Mucosa of descending colon (tissue), 3 donors: ENCODE measurements around the gene TXNDC11. TPM values are rescaled to one million over a fixed set of nuclear protein-coding genes. Genes with fewer than 3 reads are reported as not detected.

ENCODE experiments used
- ATAC-seq: fragments of 200-7000 bp; cut with Tn5 transposase; one replicate; pipeline ENCODE4 v1.9.1; 2020; ENCODE audit warnings: mild to moderate bottlenecking, moderate library complexity
- DNase-seq, 3 donors: peaks; one replicate each; pipeline ENCODE4 v3.0.0-alpha.2; 2020
- H3K36me3 ChIP-seq: fragments of 200-600 bp; one replicate; pipeline ENCODE4 v1.8.0; 2021; ENCODE audit warnings: low read depth, mild to moderate bottlenecking
- H3K4me1 ChIP-seq: fragments of 200-600 bp; one replicate; pipeline ENCODE4 v1.8.0; 2021; ENCODE audit warnings: low read depth, mild to moderate bottlenecking
- H3K4me3 ChIP-seq: fragments of 200-600 bp; one replicate; pipeline ENCODE4 v1.8.0; 2021; ENCODE audit warnings: mild to moderate bottlenecking
- H3K9me3 ChIP-seq: fragments of 200-600 bp; one replicate; pipeline ENCODE4 v1.8.0; 2021; ENCODE audit warnings: mild to moderate bottlenecking
- intact Hi-C, 2 donors: fragments of 100-400 bp; cut with DNase I in 1 of 2; cut with micrococcal nuclease in 1 of 2; formaldehyde crosslinking; loops; one replicate each; pipeline versions ENCODE4 v1.11.0 to v1.11.1; 2022; cut with DNase I, micrococcal nuclease
- total RNA-seq, 3 donors: library from RNA; stranded (reverse); fragmentation: NEBNext Ultra II Directional in 2 of 3; extraction: Animal tissue kit (Norgen Biotek cat#: 25700) in 2 of 3; gene quantifications; one replicate each; pipeline versions ENCODE4 v1.2.1 to v1.2.4, GENCODE V29; 2021 to 2023
- TF ChIP-seq, protein P1 (sequence below): fragments of 200-600 bp; IDR thresholded peaks from one replicate; pipeline ENCODE4 v1.8.0; 2022; ENCODE audit warnings: antibody characterized with exemption, mild to moderate bottlenecking
- donor health status: DM: no; HTN: no; CAD: no; lungs with moderate emphysema.
- donor health status: DM: no; HTN: no; CAD: no.
- donor health status: DM: no; HTN: yes; CAD: no.

The TXNDC11 gene
- total RNA-seq, 3 donors from 2014 or later: 52.3 to 71.9 (median 60.3) TPM

DNA sequence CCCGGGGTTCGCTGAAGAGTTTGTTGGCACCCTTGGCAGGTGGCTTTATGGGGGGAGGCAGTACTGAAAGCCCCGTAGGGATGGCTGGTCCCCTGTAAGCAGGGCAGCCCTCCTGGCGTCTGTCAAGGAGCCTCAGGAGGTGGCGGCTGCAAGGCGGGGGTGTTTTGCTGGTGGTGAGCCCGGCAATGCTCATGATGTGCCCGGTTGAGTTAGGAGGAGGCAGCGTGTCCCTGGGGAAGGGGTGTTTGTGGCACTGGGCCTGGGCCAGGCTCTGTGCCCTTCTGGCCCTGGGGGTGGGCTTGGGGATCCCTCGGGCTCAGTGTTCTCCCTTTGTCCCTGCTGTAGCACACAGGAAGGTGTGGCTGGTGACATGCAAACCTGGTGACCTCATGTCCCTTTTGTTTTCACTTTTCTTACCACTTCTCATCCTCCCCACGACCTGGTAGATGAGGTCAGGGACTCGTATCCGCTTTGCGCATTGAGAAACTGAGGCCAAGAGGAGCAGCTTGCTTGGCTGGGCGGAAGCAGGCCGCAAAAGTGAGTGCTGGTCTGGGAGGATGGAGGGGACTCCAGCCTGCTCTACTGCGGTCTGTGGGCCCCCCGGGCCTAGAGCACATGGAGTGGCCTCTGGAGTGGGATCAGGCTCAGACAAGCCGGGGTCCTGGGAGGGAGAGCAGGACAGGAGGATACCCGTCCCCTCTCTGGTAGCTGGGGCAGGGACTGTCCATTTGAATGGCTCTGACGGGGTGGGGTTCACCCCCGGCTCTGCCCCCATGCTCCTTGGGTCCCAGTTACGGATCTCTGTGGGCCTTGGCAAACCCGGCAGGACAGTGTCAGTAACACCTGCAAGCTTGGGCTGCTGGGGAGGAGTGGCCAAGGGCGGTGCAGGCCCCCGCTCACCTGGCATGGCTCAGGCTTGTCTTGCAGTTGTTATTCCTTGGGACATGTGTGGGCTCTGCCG lies 72.2 kb downstream of the TXNDC11 start:
- H3K4me1 ChIP-seq: peaks cover 17% of the 10 kb centered on the region
- intact Hi-C loops: no loop called here
- no peaks in the 10 kb centered on the region for H3K9me3 ChIP-seq
- DNase-seq: peak in 1 of 3 donors; percentile 44
- peak; percentile 14 for ATAC-seq
- H3K36me3 ChIP-seq: no peaks in the 10 kb centered on the region
- TF ChIP-seq, protein P1, sequence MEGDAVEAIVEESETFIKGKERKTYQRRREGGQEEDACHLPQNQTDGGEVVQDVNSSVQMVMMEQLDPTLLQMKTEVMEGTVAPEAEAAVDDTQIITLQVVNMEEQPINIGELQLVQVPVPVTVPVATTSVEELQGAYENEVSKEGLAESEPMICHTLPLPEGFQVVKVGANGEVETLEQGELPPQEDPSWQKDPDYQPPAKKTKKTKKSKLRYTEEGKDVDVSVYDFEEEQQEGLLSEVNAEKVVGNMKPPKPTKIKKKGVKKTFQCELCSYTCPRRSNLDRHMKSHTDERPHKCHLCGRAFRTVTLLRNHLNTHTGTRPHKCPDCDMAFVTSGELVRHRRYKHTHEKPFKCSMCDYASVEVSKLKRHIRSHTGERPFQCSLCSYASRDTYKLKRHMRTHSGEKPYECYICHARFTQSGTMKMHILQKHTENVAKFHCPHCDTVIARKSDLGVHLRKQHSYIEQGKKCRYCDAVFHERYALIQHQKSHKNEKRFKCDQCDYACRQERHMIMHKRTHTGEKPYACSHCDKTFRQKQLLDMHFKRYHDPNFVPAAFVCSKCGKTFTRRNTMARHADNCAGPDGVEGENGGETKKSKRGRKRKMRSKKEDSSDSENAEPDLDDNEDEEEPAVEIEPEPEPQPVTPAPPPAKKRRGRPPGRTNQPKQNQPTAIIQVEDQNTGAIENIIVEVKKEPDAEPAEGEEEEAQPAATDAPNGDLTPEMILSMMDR: no peak
- no peak overlapping the region for H3K4me3 ChIP-seq

DNA sequence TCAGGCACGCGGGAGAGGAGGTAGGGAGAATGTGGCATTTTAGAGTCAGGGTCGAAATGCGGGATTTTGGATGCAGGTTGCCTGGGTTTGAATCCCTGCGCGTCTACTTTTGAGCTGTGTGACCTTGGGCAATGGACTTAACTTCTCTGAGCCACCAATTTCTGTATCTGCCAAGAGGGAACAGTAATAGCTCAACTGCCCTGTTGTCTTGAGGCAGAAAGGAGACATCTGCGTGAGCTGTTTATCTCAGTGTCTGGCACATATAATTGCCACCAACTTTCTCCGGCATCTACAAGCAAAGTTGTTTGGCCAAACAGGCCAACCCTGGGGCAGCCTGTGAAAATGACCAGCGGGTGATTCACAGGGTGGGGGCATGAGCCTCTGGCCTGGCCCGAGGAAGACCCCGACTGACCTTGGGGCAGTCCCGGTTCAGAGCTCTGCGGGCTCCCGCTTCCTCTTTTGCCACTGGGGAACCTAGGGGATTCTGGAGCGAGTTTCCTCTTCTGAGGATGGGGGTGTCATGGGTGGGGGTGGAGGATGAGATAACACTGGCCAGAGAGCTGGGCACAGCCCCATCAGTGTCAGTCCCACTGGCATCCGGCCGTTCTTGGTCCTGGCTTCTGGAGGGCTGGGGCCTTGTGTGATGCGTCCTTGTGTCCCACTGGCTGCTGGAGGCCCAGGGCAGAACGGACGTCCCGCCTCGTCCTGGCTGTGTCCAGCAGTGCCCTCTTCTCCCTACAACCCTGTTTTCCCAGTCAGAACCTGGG lies 73.1 kb downstream of the TXNDC11 start:
- TF ChIP-seq, protein P1: no peak
- H3K9me3 ChIP-seq: no peaks in the 10 kb centered on the region
- H3K36me3 ChIP-seq: no peaks in the 10 kb centered on the region
- intact Hi-C loops: no loop called here
- peaks cover 12% of the 10 kb centered on the region for H3K4me1 ChIP-seq
- DNase-seq (peak; percentile 38 to 82 (median 46)), ATAC-seq (peak; percentile 6)
- no peak overlapping the region for H3K4me3 ChIP-seq

DNA sequence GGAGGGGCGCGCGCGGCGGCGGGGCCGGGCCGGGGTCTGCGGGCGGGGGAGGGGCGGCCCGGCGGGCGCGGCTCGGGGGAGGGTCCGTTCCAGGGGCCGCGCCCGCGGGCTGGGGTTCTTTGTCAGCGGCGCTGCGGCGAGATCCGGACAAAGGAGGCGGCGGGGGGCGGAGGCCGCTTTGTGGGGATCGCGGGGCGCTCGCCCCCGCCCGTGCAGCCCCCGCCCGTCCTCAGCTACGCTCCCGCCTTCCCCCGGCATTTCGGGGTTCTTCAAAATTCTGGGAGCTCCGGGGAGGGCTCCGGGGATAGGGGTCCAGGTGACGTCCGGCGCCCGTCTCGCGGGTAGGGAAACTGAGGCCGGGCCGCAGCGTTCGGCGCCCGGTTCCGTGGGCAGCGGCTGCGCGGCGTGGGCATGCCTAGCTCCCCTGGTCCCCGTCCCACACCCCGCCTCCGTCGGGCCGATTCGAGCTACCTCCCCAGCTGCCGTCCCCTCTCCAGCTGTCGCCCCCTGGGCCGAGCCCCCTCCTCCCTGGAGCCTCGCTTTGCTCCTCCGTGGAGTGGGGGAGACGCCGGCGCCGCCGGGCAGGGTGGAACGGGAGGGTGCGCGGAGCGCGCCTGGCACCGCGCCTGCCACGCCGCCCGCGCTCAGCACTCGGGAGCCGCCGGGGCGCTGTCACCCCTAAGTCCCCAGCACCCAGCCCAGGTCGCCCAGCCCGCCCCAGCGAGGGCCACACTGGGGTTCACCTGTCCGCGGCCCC lies 73.9 kb downstream of the TXNDC11 start:
- peaks cover 12% of the 10 kb centered on the region for H3K4me1 ChIP-seq
- peak; percentile 5 for ATAC-seq

DNA sequence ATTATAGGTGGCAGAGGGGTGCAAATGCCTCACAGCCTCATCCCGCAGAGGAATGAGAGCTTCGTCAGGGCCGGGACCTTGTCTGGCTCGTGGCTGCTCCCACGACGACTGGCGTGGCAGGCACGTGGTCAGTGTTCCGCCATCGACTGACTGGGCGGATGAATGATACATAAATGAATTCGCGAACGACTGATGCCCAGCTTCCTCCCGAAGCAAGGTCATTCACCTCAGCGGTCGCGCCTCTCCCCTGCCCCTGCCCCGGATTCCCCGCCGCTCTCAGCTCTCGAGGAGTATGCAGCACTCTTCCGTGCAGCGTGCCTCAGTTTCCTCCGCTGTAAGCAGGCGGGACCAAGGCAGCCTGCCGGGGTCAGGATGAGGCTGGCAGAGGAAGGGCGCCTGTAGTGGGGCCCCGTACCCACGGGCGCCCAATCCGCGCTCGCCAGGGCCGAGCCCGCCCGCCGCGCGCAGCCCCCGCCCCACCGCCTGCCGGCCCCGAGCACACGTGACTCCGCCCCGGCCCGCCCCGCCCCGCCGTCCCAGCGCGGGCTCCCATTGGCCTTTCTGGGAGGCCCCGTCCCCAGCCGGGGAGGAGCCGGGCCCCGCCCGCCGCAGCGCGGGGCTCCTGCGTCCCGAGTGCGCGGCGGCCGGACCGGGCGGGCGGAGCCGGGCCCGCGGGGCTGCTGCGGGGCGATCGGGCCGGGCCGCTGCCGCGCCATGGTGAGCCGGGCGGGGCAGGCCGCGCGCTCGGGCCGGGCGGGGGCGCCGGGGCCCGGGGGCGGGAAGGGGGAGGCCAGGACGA lies 74.6 kb downstream of the TXNDC11 start, which contains the start of gene SNN:
Gene SNN (plus strand): TSS at position 632 of the 799 bp plus-strand sequence. CDS start 7,605 bp downstream, outside the sequence.
- intact Hi-C loops: no loop called here
- DNase-seq: peak; percentile 86 to 92 (median 92)

More for the DNA sequence above, 73.9 kb downstream of the TXNDC11 start:
- Histone ChIP-seq H3K36me3 (no peaks in the 10 kb centered on the region), H3K9me3 (no peaks in the 10 kb centered on the region), H3K4me3 (peak overlapping the region; percentile 48)
- TF ChIP-seq, protein P1: no peak
- DNase-seq: peak in 2 of 3 donors; percentile 52 to 72
- intact Hi-C loops: no loop called here

More for the DNA sequence above, 74.6 kb downstream of the TXNDC11 start, which contains the start of gene SNN:
- TF ChIP-seq, protein P1: no peak
- Histone ChIP-seq H3K9me3 (no peaks in the 10 kb centered on the region), H3K36me3 (no peaks in the 10 kb centered on the region), H3K4me3 (peak within 1 kb of the TSS; percentile 48), H3K4me1 (peaks cover 12% of the 10 kb centered on the region)
- ATAC-seq: peak; percentile 93
